ENCODE data around the gene IL17RA. TPM values are rescaled to one million over a fixed set of nuclear protein-coding genes. Genes with fewer than 3 reads are reported as not detected.

IL17RA gene
- total and polyA plus RNA-seq, 2 experiments from 2014 or later = 3.2 to 9.6 TPM

GRCh38 chr22:17117400-17117799 lies 32.6 kb downstream of the IL17RA start (continued):
- no peak for TF ChIP-seq ZNF462 (CRISPR knock-in tag; IDR thresholded peaks at IDR 0.05)
- TF ChIP-seq STAT1 (IDR thresholded peaks at IDR 0.05; ENCODE audit: unreplicated experiment) = no peak
- no peak for TF ChIP-seq EZH2phosphoT487 (IDR thresholded peaks at IDR 0.05; ENCODE audit: unreplicated experiment)
- TF ChIP-seq EZH2 (IDR thresholded peaks at IDR 0.05; ENCODE audit: low read depth, unreplicated experiment) = no peak
- no peak for TF ChIP-seq JUNB (IDR thresholded peaks at IDR 0.05; ENCODE audit: unreplicated experiment)
- TF ChIP-seq POLR2AphosphoS5 (IDR thresholded peaks at IDR 0.05; ENCODE audit: low read depth) = no peak

GRCh38 chr22:17117890-17118289 lies 33.1 kb downstream of the IL17RA start:
- Histone ChIP-seq H3F3A (replicated peaks; ENCODE audit: low read depth) (peaks cover 15% of the 10 kb centered on the region; the same call in 1 of the 2 replicates), H3K79me2 (replicated peaks; ENCODE audit: insufficient read depth) (no peaks in the 10 kb centered on the region), H3K9me2 (ENCODE audit: insufficient read depth) (no peaks in the 10 kb centered on the region), H4K20me1 (replicated peaks; ENCODE audit: insufficient read depth) (peaks cover 3% of the 10 kb centered on the region; the same call in 1 of the 2 replicates), H3K27ac (ENCODE audit: low read depth) (no peak overlapping the region), H3K4me1 (ENCODE audit: insufficient read depth) (peaks cover 24% of the 10 kb centered on the region), H3K4me2 (peak overlapping the region; percentile 51; the same call in 1 of the 2 replicates), H3K36me3 (ENCODE audit: insufficient read depth) (no peaks in the 10 kb centered on the region), H3K27me3 (ENCODE audit: insufficient read depth) (peaks cover 10% of the 10 kb centered on the region; the same call in 1 of the 2 replicates), H3K4me3 (no peak overlapping the region), H2AFZ (no peak overlapping the region)
- peaks cover 30% of the 10 kb centered on the region for H3K4me1 Mint-ChIP-seq
- no peak for DNase-seq (ENCODE audit: low spot score)
- no peak overlapping the region; the same call in 2 of the 3 replicates for H3K4me3 Mint-ChIP-seq
- H3K36me3 Mint-ChIP-seq (ENCODE audit: low read depth) = no peaks in the 10 kb centered on the region
- ATAC-seq = no peak
- H3K9me3 Mint-ChIP-seq = no peaks in the 10 kb centered on the region; the same call in 2 of the 3 replicates
- peaks cover 19% of the 10 kb centered on the region for H3K27me3 Mint-ChIP-seq (ENCODE audit: insufficient read depth, low read depth, poor library complexity)
- no peak overlapping the region for H3K27ac Mint-ChIP-seq
- no peak for TF ChIP-seq POLR2AphosphoS5 (IDR thresholded peaks at IDR 0.05; ENCODE audit: low read depth)
- TF ChIP-seq CREB1 (CRISPR knock-in tag; IDR thresholded peaks at IDR 0.05; ENCODE audit: low read depth) = no peak
- no peak for TF ChIP-seq NANOG (IDR thresholded peaks at IDR 0.05; ENCODE audit: borderline replicate concordance)
- TF ChIP-seq STAT1 (IDR thresholded peaks at IDR 0.05; ENCODE audit: unreplicated experiment) = no peak
- no peak for TF ChIP-seq ZNF114 (CRISPR knock-in tag; IDR thresholded peaks at IDR 0.05)
- TF ChIP-seq ZNF331 (CRISPR knock-in tag; IDR thresholded peaks at IDR 0.05; ENCODE audit: low read depth) = no peak
- no peak for TF ChIP-seq JUNB (IDR thresholded peaks at IDR 0.05; ENCODE audit: unreplicated experiment)
- TF ChIP-seq CTCF (conservative IDR thresholded peaks at IDR 0.05; ENCODE audit: low read depth in 2 of 2) = no peak
- no peak for TF ChIP-seq EZH2phosphoT487 (IDR thresholded peaks at IDR 0.05; ENCODE audit: unreplicated experiment)
- no peak for TF ChIP-seq REST (IDR thresholded peaks at IDR 0.05; ENCODE audit: unreplicated experiment)
- no peak for TF ChIP-seq EZH2 (IDR thresholded peaks at IDR 0.05; ENCODE audit: low read depth, unreplicated experiment)
